Activated naive CD4-positive, alpha-beta T cell treated with anti-CD3 and anti-CD28 coated beads, Interleukin-2, amount 50 U/mL, for 72 hours (primary cell): ENCODE measurements around the gene KRT6A. TPM values are rescaled to one million over a fixed set of nuclear protein-coding genes. Genes with fewer than 3 reads are reported as not detected.
"Not testable (repeated sequence)": the region's sequence is repeated elsewhere in the genome, so short reads cannot be mapped to it uniquely, and the experiment has no call there.

Experiments
- ATAC-seq, 2 donors: fragments of 150-1000 bp; cut with Tn5 transposase; 2 replicates each; pipeline ENCODE4 v1.10.0; 2021; ENCODE audit warnings: mild to moderate bottlenecking in 2 of 2, moderate library complexity in 2 of 2
- DNase-seq, 2 donors: peaks; one replicate each; pipeline ENCODE4 v3.0.0; 2021 to 2022; ENCODE audit warnings: low spot score in 2 of 2
- H3K27ac Mint-ChIP-seq, 2 donors: one replicate each; pipeline ENCODE4 v1.8.0; 2022; ENCODE audit warnings: mild to moderate bottlenecking in 2 of 2, mixed read lengths in 2 of 2
- H3K36me3 Mint-ChIP-seq, 2 donors: one replicate each; pipeline ENCODE4 v1.8.0; 2022; ENCODE audit warnings: mixed read lengths in 2 of 2
- H3K9me3 Mint-ChIP-seq, 2 donors: one replicate each; pipeline ENCODE4 v1.8.0; 2022; ENCODE audit warnings: mixed read lengths in 2 of 2
- total RNA-seq, 2 donors: library from RNA; stranded (reverse); gene quantifications; one replicate each; pipeline ENCODE4 v1.2.3, GENCODE V29; 2022

KRT6A gene
- total RNA-seq, 2 donors from 2014 or later, result not detected

DNA sequence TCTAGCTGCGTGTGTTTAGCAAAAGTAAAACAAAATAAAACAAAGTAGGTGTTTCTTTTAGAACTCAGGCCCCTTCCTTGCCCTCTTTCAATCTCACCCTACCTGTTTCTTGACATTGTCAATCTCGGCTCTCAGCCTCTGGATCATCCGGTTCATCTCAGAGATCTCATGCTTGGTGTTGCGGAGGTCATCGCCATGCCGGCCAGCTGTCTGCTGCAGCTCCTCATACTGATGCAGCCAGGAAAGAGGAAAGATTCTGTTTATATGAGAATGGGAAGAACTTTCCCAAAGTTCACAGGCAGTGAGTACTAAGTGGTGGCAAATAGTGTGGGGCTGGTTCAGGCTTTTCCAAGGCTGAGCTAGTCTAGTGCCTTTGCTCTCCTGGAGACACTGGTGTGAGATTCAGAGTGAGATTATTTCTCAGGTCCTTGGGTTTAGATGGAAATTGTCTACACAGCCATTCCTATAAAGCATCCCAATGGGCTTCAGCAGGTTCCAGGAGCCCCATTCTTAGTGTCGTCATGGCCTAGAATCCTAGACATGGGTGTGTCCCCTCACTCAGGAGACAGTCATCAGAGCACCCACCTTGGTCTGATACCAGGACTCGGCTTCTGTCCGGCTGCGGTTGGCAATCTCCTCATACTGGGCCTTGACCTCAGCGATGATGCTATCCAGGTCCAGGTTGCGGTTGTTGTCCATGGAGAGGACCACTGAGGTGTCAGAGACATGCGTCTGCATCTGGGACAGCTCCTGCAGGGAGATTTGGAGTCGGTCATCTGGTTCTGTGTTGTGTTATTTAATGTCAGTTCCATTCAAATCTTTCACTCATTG, 24.2 kb upstream of the KRT6A start:
- no peaks in the 10 kb centered on the region for H3K9me3 Mint-ChIP-seq
- no peak overlapping the region for H3K27ac Mint-ChIP-seq
- H3K36me3 Mint-ChIP-seq, result no peaks in the 10 kb centered on the region
- ATAC-seq (no peak), DNase-seq (no peak)

DNA sequence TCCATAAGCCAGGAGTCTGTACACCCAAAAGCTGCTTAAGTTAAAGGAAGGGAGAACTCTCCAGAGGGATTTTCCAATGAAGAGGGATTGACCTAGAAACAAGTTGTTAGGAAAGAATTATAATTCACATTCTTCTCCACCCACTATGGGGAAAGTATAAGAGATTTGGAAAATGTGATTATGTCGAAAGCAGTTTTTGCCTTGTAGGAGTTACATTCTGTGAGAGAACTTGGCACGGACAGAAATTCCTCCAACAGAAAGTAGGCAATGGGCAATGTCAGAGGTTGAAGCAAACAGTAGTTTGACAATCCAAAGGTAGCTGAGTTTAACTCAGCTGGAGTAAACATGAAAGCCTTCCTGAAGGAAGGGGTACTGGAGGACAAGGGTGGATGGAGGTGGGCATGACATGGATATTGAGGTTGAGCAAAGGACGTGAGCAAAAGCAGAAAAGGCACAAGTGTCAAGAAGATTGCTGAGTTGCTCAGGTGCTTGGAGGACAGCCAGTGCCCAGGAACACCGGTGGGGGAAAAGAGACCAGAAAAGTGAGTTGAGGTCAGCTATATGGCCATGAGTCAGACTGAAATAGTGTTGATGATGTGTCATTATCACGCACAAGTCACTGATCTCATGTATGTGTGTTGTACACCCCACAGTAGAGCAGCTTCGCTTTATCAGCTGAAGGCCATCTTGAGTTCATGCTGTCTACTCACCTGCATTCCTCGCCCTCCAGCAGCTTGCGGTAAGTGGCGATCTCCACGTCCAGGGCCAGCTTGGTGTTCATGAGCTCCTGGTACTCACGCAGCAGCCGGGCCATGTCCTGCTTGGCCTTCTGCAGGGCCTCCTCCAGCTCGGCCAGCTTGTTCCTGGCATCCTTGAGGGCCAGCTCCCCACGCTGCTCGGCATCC, 23.1 kb upstream of the KRT6A start:
- Mint-ChIP-seq H3K9me3 (peaks cover 0 to 3% of the 10 kb centered on the region in 2 donors), H3K27ac (peak overlapping the region in 1 of 2 donors; percentile 56), H3K36me3 (peaks cover 0 to 6% of the 10 kb centered on the region in 2 donors)
- DNase-seq (no peak), ATAC-seq (peak in 1 of 2 donors; percentile 34)

DNA sequence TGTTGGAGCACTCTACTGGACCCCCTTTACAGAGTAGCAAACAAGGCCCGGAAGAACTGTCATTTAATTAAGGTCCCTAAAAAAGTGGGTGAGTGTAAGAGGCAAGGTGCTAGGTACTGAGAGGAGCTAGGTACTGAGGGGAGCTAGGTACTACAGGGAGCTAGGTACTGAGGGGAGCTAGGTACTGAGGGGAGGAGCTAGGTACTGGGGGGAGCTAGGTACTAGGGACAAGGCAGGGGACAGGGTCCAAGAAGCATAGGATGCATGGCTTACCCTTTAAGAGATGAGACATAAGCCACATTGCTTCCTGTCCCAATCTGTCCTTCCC, 22.2 kb upstream of the KRT6A start:
- DNase-seq, result no peak
- Mint-ChIP-seq H3K36me3 (peaks cover 0 to 6% of the 10 kb centered on the region in 2 donors), H3K27ac (no peak overlapping the region), H3K9me3 (peaks cover 0 to 5% of the 10 kb centered on the region in 2 donors)
- ATAC-seq, result no peak

DNA sequence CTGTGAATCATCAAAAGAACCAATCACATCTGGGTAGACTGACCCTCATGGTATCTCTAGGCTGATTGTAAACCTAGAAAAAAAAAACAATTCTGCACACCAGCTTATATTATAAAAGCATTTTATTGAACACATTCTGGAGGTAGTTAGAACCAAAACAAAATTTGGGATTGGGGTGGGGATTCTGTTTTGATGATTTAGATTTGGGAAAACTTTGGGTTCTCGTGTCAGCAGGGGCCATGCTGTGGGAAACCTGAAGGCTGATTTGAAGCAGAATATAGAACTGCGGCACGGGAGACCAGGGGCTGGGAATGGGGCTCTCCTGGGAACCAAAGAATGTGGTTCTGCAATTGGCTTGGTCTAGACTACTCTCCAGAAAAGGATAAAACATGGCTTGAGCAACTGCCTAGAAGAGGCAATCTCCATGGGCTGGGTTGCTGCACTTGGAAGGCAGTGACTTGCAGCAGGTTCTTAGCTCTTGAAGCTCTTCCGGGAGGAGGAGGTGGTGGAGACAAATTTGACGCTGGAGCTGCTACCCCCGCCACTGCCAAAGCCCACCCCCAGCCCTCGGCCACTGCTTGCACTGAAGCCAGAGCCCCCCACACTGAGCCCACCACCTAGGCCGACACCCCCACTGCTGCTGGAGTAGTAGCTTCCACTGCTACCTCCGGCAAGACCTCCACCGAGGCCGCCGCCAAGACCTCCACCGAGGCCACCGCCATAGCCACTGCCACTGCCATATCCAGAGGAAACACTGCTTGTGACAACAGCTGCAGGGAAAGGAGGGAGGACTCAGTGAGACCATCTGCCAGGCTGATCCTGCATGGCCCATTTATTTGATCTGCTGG, 21.6 kb upstream of the KRT6A start:
- no peak overlapping the region for H3K27ac Mint-ChIP-seq
- peaks cover 0 to 6% of the 10 kb centered on the region in 2 donors for H3K36me3 Mint-ChIP-seq
- ATAC-seq, result no peak
- no peak for DNase-seq
- peaks cover 0 to 5% of the 10 kb centered on the region in 2 donors for H3K9me3 Mint-ChIP-seq

DNA sequence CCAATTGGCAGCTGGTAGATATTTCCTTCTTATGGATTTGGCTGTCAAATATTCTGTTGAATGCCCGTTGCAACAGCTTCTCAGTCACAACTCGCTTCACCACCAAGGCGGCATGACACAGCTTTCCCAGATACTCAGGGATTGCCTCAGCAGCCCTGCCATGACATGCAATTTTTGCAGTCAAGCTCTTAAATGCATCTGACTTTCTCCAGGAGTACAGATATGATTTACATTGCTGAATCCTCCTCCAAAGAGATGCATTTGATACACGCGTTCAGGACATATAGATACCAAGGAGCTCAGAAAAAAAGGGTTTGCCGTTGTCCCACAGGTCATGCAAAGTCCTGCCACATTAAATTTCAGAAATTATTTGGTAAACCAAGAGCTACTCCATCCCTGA, 20.7 kb upstream of the KRT6A start:
- ATAC-seq, result no peak
- H3K9me3 Mint-ChIP-seq, result peaks cover 0 to 5% of the 10 kb centered on the region in 2 donors
- H3K36me3 Mint-ChIP-seq, result peaks cover 0 to 6% of the 10 kb centered on the region in 2 donors
- no peak for DNase-seq
- H3K27ac Mint-ChIP-seq, result no peak overlapping the region

DNA sequence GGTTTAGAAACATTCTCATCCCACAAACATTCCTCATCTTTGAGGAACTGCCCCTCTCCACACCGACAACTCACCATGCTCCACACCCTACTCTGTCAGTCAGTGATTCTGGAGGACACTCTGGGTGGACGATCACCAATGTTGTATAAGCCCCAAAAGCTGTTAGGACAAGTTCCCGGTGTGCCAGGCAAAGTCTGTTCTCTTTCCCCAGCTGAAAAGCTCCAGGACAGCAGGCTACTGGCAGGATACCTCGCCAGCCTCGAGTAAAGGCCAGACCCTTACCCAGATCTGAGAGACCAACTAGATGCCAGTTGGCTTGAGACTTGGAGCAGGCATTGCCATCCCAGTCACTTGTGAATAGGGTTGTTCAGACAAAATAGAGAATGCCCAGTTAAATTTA, 15.2 kb upstream of the KRT6A start:
- ATAC-seq (no peak), DNase-seq (no peak)
- Mint-ChIP-seq H3K27ac (no peak overlapping the region), H3K36me3 (peaks cover 0 to 6% of the 10 kb centered on the region in 2 donors), H3K9me3 (peaks cover 0 to 5% of the 10 kb centered on the region in 2 donors)

DNA sequence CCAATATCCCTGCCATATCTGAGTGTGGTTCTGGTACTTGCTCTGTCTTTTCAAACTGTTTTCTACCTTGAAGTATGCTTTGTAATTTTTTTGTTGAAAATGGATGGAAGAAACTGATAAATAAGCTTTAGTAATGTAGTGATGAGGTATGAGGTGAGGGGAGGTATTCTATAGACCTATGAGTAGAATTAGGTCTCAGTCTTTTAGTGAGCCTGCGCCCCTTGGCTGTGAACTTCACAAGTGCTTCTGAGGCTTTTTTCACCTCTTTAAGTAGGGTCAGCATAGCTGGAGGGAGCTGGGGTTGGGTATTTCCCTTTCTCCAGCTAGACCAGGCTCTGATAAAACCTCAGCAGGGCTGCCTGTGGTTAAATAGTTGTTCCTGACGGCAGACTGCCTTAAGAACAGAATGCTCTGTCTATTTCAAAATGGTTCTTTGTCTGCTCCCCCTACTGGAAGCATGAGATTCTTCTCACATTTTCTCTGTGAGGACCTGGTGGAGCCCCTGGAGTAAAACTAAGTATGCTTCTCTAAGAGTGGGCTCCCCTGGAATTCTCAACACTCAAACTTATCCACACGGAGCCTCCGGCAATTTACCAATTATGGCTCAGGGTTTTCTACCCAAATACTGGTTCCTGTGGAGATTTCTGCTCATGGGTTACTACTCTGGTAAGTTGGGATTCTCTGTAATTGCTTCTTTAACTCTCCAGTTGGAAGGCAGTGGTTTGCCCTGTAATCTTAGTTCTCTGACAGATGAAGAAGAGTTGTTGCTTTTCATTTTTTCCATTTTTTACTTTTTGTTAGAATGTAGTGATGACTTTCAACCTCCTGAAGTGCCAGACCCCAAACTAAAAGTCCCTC, 14.0 kb upstream of the KRT6A start:
- ATAC-seq, result no peak
- DNase-seq, result no peak

DNA sequence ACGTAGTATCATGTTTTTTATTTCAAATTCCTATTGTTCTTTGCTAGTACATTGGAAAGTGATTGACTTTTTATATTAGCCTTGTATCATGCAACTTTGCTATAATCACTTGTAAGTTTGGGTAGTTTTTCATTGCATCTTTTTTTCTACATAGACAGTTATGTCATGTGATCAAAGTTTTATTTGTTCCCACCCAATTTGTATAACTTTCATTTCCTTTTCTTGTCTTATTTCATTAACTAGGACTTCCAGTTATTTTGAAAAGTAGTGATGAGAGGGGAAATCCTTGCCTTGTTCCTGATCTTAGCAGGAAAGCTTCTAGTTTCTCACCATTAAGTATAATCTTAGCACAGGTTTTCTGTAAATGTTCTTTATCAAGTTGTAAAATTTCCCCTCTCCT, 9.8 kb upstream of the KRT6A start:
- Mint-ChIP-seq H3K27ac (no peak overlapping the region), H3K36me3 (no peaks in the 10 kb centered on the region), H3K9me3 (no peaks in the 10 kb centered on the region)
- no peak for DNase-seq
- ATAC-seq, result no peak

More for the DNA sequence above, 14.0 kb upstream of the KRT6A start:
- Mint-ChIP-seq H3K27ac (no peak overlapping the region), H3K9me3 (peaks cover 0 to 5% of the 10 kb centered on the region in 2 donors), H3K36me3 (peaks cover 0 to 6% of the 10 kb centered on the region in 2 donors)

DNA sequence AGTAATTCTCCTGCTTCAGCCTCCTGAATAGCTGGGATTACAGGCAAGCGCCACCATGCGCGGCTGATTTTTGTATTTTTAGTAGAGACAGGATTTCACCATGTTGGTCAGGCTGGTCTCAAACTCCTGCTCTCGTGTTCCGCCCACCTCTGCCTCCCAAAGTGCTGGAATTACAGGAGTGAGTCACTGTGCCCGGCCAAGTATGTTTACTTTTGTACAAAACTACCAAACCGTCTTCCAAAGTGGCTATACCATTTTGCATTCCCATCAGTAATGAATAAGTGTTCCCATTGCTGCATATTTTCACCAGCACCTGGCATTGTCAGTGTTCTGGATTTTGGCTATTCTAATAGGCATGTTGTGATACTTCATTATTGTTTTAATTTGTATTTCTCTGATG, 8.4 kb upstream of the KRT6A start:
- Mint-ChIP-seq H3K9me3 (no peaks in the 10 kb centered on the region), H3K36me3 (no peaks in the 10 kb centered on the region), H3K27ac (no peak overlapping the region)
- DNase-seq (no peak), ATAC-seq (no peak)

DNA sequence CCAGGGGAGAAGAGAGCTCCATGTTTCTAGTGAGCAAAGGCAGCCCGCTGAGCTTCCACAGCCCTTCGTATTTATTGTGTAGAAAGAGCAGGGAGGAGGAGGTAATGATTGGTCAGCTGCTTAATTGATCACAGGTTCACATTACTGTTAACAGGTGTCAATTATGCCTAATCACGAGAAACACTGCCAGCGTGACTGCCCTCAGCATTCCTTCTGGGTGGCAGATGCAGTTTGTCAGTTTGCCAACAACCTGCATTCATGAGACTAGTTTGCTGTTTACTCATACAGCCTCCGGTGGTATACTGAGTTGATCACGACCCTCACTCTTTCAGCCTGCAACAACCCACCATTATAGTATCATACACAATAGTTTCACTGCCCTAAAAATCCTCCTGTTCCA, 7.5 kb upstream of the KRT6A start:
- not testable (repeated sequence) for H3K27ac Mint-ChIP-seq

DNA sequence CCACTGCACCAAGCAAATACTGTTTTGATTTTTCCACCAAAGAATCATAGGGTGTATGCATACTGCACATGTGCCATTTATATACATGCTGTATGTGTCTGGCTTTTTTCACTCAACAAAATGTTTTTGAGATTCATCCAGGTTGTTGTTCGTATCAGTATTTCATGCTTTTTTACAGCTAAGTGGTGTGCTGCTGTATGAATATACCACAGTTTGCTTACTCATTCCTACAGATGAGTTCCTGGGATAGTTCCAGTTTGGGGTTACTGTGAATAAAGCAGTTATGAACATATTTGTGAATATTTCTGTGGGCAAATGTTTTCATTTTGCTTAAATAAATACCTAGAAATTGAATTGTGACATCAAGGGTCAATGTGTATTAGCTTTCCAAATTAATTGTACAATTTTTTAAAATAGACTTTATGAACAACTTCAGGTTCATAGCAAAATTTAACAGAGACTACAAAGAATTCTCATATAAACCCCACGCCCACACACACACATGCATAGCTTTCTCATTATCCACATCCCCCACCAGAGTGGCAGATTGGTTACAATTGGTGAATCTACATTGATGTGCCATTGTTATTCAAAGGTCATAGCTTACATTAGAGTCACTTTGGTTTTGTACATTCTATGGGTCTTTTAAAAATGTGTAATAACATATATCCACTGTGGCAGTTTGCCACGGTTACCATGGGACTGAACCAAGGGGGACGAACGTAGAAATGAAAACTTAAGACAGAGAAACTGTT, 6.9 kb upstream of the KRT6A start:
- no peak overlapping the region for H3K27ac Mint-ChIP-seq
- no peaks in the 10 kb centered on the region for H3K36me3 Mint-ChIP-seq
- DNase-seq (no peak), ATAC-seq (no peak)
- H3K9me3 Mint-ChIP-seq, result no peaks in the 10 kb centered on the region

More for the DNA sequence above, 7.5 kb upstream of the KRT6A start:
- not testable (repeated sequence) for ATAC-seq, H3K36me3 Mint-ChIP-seq, DNase-seq, H3K9me3 Mint-ChIP-seq

DNA sequence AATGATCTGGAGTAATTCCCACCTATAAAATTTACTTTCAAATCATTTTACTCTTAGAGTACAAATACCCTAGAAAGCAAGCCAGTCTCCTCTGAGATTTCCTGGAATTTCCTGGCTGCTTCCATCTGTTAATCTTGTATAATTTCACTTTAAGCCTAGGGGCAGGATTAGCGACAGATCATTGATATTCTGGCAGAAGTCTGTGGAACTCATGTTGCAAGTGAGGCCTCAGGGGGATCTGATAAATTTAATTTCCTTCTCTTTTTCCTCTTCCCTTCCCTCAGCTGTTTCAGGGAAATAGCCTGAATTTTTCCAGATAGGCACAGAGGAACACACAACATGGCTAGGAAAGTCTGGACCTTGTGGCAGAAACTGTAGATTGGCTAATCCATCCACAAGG, 5.9 kb upstream of the KRT6A start:
- H3K36me3 Mint-ChIP-seq, result no peaks in the 10 kb centered on the region
- ATAC-seq (no peak), DNase-seq (no peak)
- H3K27ac Mint-ChIP-seq, result no peak overlapping the region
- H3K9me3 Mint-ChIP-seq, result no peaks in the 10 kb centered on the region

DNA sequence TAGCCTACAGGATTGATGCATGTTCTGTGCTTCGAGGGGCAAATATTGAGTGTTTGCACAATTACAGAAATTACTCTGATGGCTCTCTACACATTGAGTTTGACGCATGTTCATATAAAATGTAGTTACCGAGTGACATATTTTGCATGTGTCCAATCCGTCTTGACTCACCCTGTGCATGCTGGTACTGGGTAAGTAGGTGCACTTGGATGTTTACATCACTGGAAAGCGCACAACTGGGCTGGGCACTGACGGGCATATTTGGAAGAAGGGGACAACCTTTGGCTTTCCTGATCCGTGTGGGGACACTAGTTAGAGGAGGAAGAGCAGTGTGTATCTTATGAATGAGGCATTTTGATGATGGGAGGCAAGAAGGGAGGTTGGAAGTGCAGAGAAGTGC, 4.9 kb upstream of the KRT6A start:
- Mint-ChIP-seq H3K27ac (no peak overlapping the region), H3K9me3 (no peaks in the 10 kb centered on the region), H3K36me3 (no peaks in the 10 kb centered on the region)
- no peak for DNase-seq
- no peak for ATAC-seq

DNA sequence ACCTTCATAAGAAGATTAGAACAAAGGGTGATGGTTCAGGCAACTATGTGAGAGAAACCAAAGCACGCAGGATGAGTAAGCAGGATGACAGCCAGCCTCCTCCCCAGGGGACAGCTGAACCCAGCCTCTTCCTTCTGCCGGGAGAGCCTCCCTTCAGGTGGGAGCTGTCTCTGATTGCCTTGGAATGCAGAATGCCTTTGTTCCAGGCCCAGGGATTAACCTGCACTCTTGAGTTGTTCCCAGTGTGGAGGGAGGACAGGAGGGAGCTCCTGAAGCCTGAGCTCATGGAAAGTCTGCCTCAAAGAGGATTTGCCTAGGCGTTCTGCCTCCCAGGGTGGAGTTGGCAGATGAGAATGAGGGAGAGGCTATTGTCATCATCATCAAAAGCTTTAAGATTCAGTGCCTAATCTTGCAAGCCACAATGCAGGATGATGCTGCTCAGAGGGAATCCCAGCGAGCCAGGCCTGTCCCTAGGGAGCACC, 3.6 kb upstream of the KRT6A start:
- H3K36me3 Mint-ChIP-seq, result no peaks in the 10 kb centered on the region
- DNase-seq (no peak), ATAC-seq (no peak)
- no peaks in the 10 kb centered on the region for H3K9me3 Mint-ChIP-seq
- peak overlapping the region in 1 of 2 donors; percentile 72 for H3K27ac Mint-ChIP-seq

DNA sequence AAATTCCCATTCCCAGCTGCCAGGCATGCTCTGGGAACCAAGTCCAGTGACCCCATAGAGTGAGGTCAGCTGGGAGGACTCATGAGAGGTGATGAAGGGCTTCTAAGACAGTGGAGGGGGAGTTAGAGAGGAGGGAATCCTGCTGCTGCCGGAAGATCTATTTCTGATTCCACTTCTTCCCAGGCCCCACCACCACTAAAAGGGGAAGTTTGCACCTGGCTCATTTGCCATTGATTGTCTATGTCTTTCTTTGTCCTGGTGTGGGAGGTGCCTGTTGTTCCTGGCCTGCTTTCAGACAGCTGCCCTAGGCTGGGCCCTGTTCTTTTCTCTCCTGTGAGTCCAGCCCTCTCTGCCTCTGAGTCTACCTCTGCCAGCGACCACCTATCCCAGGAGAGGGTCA, 3.0 kb upstream of the KRT6A start:
- H3K36me3 Mint-ChIP-seq, result no peaks in the 10 kb centered on the region
- ATAC-seq (no peak), DNase-seq (no peak)
- H3K27ac Mint-ChIP-seq, result peak overlapping the region in 1 of 2 donors; percentile 72
- no peaks in the 10 kb centered on the region for H3K9me3 Mint-ChIP-seq
